Measurements from ENCODE around the gene KRTCAP2.

The KRTCAP2 gene

GRCh38 chr1:155130272-155131006, 42.7 kb downstream of the KRTCAP2 start:
- DNase-seq = no peak

- no peak for DNase-seq
Measured at GRCh38 chr1:155128755-155129473, 44.2 kb downstream of the KRTCAP2 start.

GRCh38 chr1:155127967-155128754, 44.9 kb downstream of the KRTCAP2 start:
- no peak for DNase-seq

- peak; percentile 39 for DNase-seq
Measured at GRCh38 chr1:155127105-155127966, 45.8 kb downstream of the KRTCAP2 start, which contains the start of gene EFNA1. TSS of gene EFNA1 (plus strand) at chr1:155127876. CDS start at chr1:155127978, 102 bp downstream.

GRCh38 chr1:155126556-155127104, 46.5 kb downstream of the KRTCAP2 start:
- DNase-seq = peak; percentile 40

- peak; percentile 68 for DNase-seq
Measured at GRCh38 chr1:155125946-155126555, 47.1 kb downstream of the KRTCAP2 start.

GRCh38 chr1:155125511-155125945, 47.6 kb downstream of the KRTCAP2 start:
- DNase-seq = no peak

GRCh38 chr1:155124503-155125463, 48.3 kb downstream of the KRTCAP2 start:
- no peak for DNase-seq

GRCh38 chr1:155123801-155124200, 49.3 kb downstream of the KRTCAP2 start:
- no peak for DNase-seq

- no peak for DNase-seq
Measured at GRCh38 chr1:155122308-155122707, 50.8 kb downstream of the KRTCAP2 start.

GRCh38 chr1:155121249-155121648, 51.9 kb downstream of the KRTCAP2 start:
- no peak for DNase-seq

GRCh38 chr1:155120253-155120652, 52.9 kb downstream of the KRTCAP2 start:
- no peak for DNase-seq

Measured in NCI-H146 (cell line).